B cell (primary cell): ENCODE results near the gene ZFPL1. TPM values are rescaled to one million over a fixed set of nuclear protein-coding genes. Genes with fewer than 3 reads are reported as not detected.
A peak's percentile ranks its signal among the peaks of the same experiment; 100 is the strongest.

Experiments
- ATAC-seq: fragments of 200-7000 bp; cut with Tn5 transposase; one replicate; pipeline ENCODE4 v1.10.0; 2021; ENCODE audit warnings: low read depth, mild to moderate bottlenecking, moderate number of reproducible peaks, moderate library complexity
- CTCF ChIA-PET: fragments of 350-600 bp; sonication (Branson Sonifier 250); formaldehyde crosslinking; loops from one replicate; lab custom pipeline; 2021; ENCODE audit warnings: antibody characterized with exemption, inconsistent platforms; lab: Charles Lee
- POLR2A ChIA-PET: fragments of 350-600 bp; sonication (Branson Sonifier 250); formaldehyde crosslinking; loops from one replicate; lab custom pipeline; 2021; ENCODE audit warnings: antibody characterized with exemption; lab: Charles Lee
- DNase-seq: peaks from one replicate; pipeline ENCODE4 v3.0.0; 2013
- H2AFZ ChIP-seq: 2 replicates; pipeline ENCODE4 v1.6.1; 2012; ENCODE audit warnings: mild to moderate bottlenecking, low read depth, low read length; ENCODE audit not compliant: insufficient read depth, poor library complexity, severe bottlenecking
- H3K27ac ChIP-seq, 2 donors: 1 replicate in 1 of 2; 2 replicates in 1 of 2; pipeline ENCODE4 v1.5.1; 2012 to 2013; ENCODE audit warnings: low read length in 2 of 2, mild to moderate bottlenecking in 2 of 2, moderate library complexity in 1 of 2
- H3K27me3 ChIP-seq, 4 experiments: fragments of 200-600 bp in 1 of 4; sonication (generic) in 1 of 4; replicated peaks in 1 of 4; 1 replicate in 2 of 4; 2 replicates in 2 of 4; pipeline versions ENCODE4 v1.6.1 to v1.7.0; 2013 to 2016; ENCODE audit warnings: low read length in 3 of 4, mild to moderate bottlenecking in 2 of 4, mixed read lengths in 1 of 4, moderate library complexity in 1 of 4; ENCODE audit not compliant: insufficient read depth in 4 of 4, control insufficient read depth in 3 of 4; ENCODE audit errors: control extremely low read depth in 1 of 4
- H3K36me3 ChIP-seq, 2 experiments: replicated peaks in 1 of 2; 1 replicate in 1 of 2; 2 replicates in 1 of 2; pipeline versions ENCODE4 v1.6.1 to v1.7.1; 2013; ENCODE audit warnings: low read length in 1 of 2; ENCODE audit not compliant: insufficient read depth in 2 of 2, control insufficient read depth in 1 of 2; ENCODE audit errors: control extremely low read depth in 1 of 2, extremely low read depth in 1 of 2
- H3K4me1 ChIP-seq, 2 donors: fragments of 200-600 bp in 1 of 2; sonication (generic) in 1 of 2; 1 replicate in 1 of 2; 2 replicates in 1 of 2; pipeline versions ENCODE4 v1.5.1 to v1.6.1; 2013 to 2017; ENCODE audit warnings: low read length in 2 of 2; ENCODE audit not compliant: control insufficient read depth in 2 of 2, insufficient read depth in 2 of 2
- H3K4me2 ChIP-seq: replicated peaks from 2 replicates; pipeline ENCODE3; 2012; ENCODE audit warnings: mild to moderate bottlenecking, low read depth, low read length; ENCODE audit not compliant: poor library complexity, severe bottlenecking
- H3K4me3 ChIP-seq, 5 experiments: fragments of 200-600 bp in 1 of 5; sonication (generic) in 1 of 5; 1 replicate in 3 of 5; 2 replicates in 2 of 5; pipeline versions ENCODE4 v1.5.1 to v1.7.0; 2011 to 2016; ENCODE audit warnings: low read length in 4 of 5, mild to moderate bottlenecking in 4 of 5, low read depth in 2 of 5, control low read depth in 1 of 5, moderate library complexity in 1 of 5; ENCODE audit not compliant: insufficient read depth in 1 of 5; ENCODE audit errors: control extremely low read depth in 1 of 5, extremely low read depth in 1 of 5
- H3K79me2 ChIP-seq: fragments of 200-600 bp; sonication (generic); one replicate; pipeline ENCODE4 v1.6.0; 2016; ENCODE audit warnings: low read length; ENCODE audit not compliant: control insufficient read depth, insufficient read depth
- H3K9ac ChIP-seq: fragments of 200-600 bp; sonication (generic); 2 replicates; pipeline ENCODE4 v1.6.1; 2017; ENCODE audit warnings: mild to moderate bottlenecking, low read length, moderate library complexity
- H3K9me3 ChIP-seq, 3 donors: one replicate each; pipeline versions ENCODE4 v1.6.1 to v1.7.1; 2013; ENCODE audit warnings: low read length in 2 of 3; ENCODE audit not compliant: control insufficient read depth in 2 of 3, insufficient read depth in 1 of 3; ENCODE audit errors: control extremely low read depth in 1 of 3
- H4K20me1 ChIP-seq: 2 replicates; pipeline ENCODE4 v1.6.0; 2012; ENCODE audit warnings: mild to moderate bottlenecking, low read length; ENCODE audit not compliant: insufficient read depth, control insufficient read depth, poor library complexity, severe bottlenecking
- H3K27ac Mint-ChIP-seq: one replicate; pipeline ENCODE4 v1.8.0; 2021; ENCODE audit warnings: mixed read lengths
- H3K27me3 Mint-ChIP-seq: one replicate; pipeline ENCODE4 v1.8.0; 2021; ENCODE audit warnings: mixed read lengths
- H3K4me1 Mint-ChIP-seq: one replicate; pipeline ENCODE4 v1.8.0; 2021; ENCODE audit warnings: mixed read lengths
- H3K4me3 Mint-ChIP-seq: one replicate; pipeline ENCODE4 v1.8.0; 2021; ENCODE audit warnings: mixed read lengths
- H3K9me3 Mint-ChIP-seq: one replicate; pipeline ENCODE4 v1.8.0; 2022; ENCODE audit warnings: mixed read lengths; ENCODE audit not compliant: insufficient read depth
- EZH2 ChIP-seq: IDR thresholded peaks from 2 replicates; pipeline ENCODE4 v1.6.1; 2012; ENCODE audit warnings: borderline replicate concordance, low read depth, mild to moderate bottlenecking, moderate library complexity, low read length; ENCODE audit not compliant: insufficient read depth, poor library complexity, severe bottlenecking
- WGBS: methylation state at CpG from one replicate; pipeline ENCODE4 v1.1.5; 2013; ENCODE audit warnings: missing lambda C conversion rate; ENCODE audit not compliant: insufficient coverage; 5-methylcytosine and 5-hydroxymethylcytosine counted together
- intact Hi-C: fragments of 100-400 bp; cut with micrococcal nuclease; formaldehyde crosslinking; loops from one replicate; pipeline ENCODE4 v1.10.0; 2022
- polyA plus RNA-seq: library from polyadenylated mRNA; depleted of rRNA; stranded (reverse); fragments of >200 nt; gene quantifications from 2 replicates; pipeline ENCODE4 v1.2.3, GENCODE V29; 2012
- total RNA-seq, 2 donors: library from RNA; stranded (reverse); fragments of 120-200 nt in 1 of 2; gene quantifications; 1 replicate in 1 of 2; 2 replicates in 1 of 2; pipeline versions ENCODE4 v1.2.3 to v1.2.4, GENCODE V29; 2013 to 2022
- TF ChIP-seq, protein P1 (sequence below): fragments of 200-600 bp; IDR thresholded peaks from one replicate; pipeline ENCODE4 v1.8.0; 2022; ENCODE audit warnings: antibody characterized with exemption, mild to moderate bottlenecking

Gene ZFPL1
- total and polyA plus RNA-seq, 2 donors (not counting 1 experiment from before 2014, with no cell fraction given) = 57.3 to 79.2 TPM

DNA sequence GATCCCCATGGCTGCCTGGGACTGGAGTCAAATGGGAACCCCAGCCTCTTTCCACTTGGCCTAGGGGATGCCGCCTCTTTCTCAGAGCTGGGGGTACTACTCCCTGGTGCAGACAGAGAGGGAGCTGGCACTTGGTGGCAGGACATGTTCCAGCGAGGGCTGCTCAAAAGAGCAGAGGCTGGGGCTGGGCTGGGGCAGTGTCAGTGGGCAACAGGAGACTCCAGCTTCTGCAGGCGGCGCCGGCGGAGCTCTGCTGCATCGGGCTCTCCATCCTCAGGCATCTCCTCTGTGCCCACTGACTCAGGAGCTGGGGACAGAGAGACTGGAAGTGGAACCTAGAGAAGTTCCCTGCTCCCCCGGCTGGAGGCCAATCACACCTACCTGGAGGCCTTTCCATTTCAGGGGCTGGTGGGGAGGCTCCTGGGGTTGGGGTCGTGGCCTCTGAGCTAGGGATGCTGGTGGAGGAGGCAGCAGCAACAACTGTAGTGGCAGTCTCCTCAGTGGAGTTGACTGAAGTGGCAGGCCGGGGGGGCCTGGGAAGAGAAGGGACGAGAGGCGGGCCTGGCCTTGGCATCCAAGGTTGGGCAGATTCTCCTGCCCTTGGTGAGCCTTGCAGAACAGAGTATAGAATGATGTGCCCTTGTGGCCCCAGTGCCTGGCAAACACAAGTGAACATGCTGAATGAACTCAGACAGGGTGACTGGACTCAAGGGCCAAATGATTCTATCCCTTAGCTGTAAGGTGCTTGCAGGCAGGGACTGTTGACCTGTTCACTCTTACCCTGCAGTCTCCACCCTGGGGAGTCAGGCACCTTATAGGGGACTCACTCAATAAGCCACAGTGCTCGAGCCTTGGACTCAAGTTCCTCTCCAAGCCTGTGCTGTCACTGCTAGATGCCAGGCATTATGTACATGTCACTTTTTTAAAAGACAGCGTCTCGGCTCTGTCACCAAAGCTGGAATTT, 44.4 kb downstream of the ZFPL1 start:
- TF ChIP-seq EZH2 = no peak
- TF ChIP-seq, protein P1, sequence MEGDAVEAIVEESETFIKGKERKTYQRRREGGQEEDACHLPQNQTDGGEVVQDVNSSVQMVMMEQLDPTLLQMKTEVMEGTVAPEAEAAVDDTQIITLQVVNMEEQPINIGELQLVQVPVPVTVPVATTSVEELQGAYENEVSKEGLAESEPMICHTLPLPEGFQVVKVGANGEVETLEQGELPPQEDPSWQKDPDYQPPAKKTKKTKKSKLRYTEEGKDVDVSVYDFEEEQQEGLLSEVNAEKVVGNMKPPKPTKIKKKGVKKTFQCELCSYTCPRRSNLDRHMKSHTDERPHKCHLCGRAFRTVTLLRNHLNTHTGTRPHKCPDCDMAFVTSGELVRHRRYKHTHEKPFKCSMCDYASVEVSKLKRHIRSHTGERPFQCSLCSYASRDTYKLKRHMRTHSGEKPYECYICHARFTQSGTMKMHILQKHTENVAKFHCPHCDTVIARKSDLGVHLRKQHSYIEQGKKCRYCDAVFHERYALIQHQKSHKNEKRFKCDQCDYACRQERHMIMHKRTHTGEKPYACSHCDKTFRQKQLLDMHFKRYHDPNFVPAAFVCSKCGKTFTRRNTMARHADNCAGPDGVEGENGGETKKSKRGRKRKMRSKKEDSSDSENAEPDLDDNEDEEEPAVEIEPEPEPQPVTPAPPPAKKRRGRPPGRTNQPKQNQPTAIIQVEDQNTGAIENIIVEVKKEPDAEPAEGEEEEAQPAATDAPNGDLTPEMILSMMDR = no peak
- intact Hi-C loops = no loop called here
- Histone ChIP-seq H3K9ac (no peak overlapping the region), H3K36me3 (peaks cover 3 to 83% of the 10 kb centered on the region in 2 experiments), H3K4me1 (peaks cover 32 to 58% of the 10 kb centered on the region in 2 donors), H3K9me3 (no peaks in the 10 kb centered on the region), H3K4me2 (no peak overlapping the region), H2AFZ (no peak overlapping the region), H3K4me3 (no peak overlapping the region), H3K27me3 (no peaks in the 10 kb centered on the region), H3K27ac (no peak overlapping the region), H3K79me2 (peaks cover 78% of the 10 kb centered on the region), H4K20me1 (peaks cover 85% of the 10 kb centered on the region)
- ChIA-PET POLR2A (interaction anchor here (0.5 to 8.8 kb wide), 4 partner anchors 9 to 50 kb away, joined by 3 to 160 read pairs (median 4); partner anchors contain the start of genes FAU, MRPL49, SPDYC and ZNHIT2), CTCF (interaction anchor here (1.5 to 4.4 kb wide), 2 partner anchors 11 to 16 kb away, joined by 4 to 20 read pairs; partner anchors contain the start of genes TM7SF2 and ZNHIT2)
- H3K9me3 Mint-ChIP-seq = no peaks in the 10 kb centered on the region
- DNase-seq = no peak
- no peaks in the 10 kb centered on the region for H3K27me3 Mint-ChIP-seq
- peak overlapping the region; percentile 56 for H3K27ac Mint-ChIP-seq
- H3K4me3 Mint-ChIP-seq = no peak overlapping the region
- no peak for ATAC-seq
- 92% methylated on average over 11 of the region's 15 CpGs for WGBS
- peaks cover 52% of the 10 kb centered on the region for H3K4me1 Mint-ChIP-seq
